Measurements from ENCODE around the gene SREBF2.

SREBF2 gene

DNA sequence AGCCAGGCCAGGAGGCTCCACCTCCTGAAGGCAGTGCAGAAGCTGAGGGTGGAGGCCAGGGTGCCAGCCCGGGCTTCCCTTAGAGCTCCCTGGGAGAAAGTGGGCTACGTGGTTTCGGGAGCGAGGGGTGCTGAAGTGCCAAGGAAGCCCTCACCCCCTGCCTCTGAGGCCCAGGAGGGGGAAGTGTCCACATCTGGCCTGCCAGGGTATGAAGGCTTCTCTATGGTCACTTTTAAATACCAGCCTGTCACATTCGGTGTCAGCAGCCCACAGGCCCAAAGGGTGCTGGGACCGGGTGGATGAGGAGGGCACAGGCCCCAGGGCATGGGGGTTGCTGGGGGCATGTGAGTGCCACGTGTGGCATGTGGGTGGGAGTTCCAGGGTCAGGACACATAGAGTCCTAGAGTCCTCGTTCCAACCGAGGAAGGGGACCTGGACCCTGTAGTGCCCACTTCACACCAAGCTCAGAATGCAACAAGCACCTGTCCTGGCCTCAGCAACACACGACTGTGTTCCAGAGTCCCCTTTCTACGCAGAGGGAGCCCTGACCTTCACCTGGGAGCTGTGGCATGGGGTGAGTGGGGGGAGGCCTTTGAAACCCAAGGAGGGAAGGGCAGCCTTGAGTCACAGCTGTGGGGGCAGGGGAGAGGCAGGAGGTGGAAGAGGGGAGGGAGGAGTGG, 80.3 kb downstream of the SREBF2 start:
- POLR2A ChIA-PET (ENCODE audit: low non-redundant PET) = no interaction called here
- TF ChIP-seq, protein P1, sequence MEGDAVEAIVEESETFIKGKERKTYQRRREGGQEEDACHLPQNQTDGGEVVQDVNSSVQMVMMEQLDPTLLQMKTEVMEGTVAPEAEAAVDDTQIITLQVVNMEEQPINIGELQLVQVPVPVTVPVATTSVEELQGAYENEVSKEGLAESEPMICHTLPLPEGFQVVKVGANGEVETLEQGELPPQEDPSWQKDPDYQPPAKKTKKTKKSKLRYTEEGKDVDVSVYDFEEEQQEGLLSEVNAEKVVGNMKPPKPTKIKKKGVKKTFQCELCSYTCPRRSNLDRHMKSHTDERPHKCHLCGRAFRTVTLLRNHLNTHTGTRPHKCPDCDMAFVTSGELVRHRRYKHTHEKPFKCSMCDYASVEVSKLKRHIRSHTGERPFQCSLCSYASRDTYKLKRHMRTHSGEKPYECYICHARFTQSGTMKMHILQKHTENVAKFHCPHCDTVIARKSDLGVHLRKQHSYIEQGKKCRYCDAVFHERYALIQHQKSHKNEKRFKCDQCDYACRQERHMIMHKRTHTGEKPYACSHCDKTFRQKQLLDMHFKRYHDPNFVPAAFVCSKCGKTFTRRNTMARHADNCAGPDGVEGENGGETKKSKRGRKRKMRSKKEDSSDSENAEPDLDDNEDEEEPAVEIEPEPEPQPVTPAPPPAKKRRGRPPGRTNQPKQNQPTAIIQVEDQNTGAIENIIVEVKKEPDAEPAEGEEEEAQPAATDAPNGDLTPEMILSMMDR (conservative IDR thresholded peaks at IDR 0.05; ENCODE audit: low read depth) = no peak
- H3K27ac ChIP-seq = no peak overlapping the region
- DNase-seq (ENCODE audit: low spot score) = no peak
- CTCF ChIA-PET = interaction anchor here (1.0 to 1.1 kb wide), 2 partner anchors 12 kb away, joined by 3 to 5 read pairs; no protein-coding TSS in a partner anchor

DNA sequence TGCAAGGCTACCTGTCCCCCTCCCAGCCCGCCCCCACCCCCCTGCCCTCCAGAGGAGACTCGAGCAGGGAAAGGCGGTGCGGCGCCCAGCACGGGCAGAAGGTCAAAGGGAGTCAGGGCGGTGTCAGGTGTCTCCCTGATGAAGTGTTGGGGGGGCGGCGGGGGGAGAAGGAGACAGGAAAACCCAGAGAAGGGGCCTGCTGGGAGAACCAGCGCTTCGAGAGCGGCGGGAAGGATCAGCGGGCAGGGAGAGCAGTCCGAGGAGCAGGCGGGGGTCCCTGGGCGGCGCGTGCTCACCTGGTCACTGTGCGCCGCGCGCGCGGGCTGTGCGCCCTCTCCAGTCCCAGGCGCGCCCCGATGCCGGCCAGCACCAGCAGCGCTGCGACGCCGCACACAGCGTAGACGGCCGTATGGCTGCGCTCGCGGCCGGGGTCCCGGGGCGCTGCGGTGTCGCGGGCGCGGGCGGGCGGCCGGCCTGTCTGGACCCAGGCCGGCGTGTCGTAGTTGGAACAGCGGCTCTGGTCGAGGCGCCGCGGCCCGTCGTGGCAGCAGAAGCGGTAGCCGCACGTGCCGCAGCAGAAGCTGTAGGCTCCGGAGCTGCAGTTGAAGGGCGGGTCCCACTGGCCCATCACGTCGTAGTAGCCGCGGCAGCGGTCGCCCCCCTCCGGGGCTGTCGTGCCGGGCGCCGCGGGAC, 81.1 kb downstream of the SREBF2 start:
- DNase-seq (ENCODE audit: low spot score) = no peak
- TF ChIP-seq, protein P1 (conservative IDR thresholded peaks at IDR 0.05; ENCODE audit: low read depth) = no peak
- H3K27ac ChIP-seq = no peak overlapping the region
- ChIA-PET CTCF (interaction anchor here (0.7 to 1.0 kb wide), 2 partner anchors 12 to 48 kb away, joined by 3 read pairs; no protein-coding TSS in a partner anchor), POLR2A (ENCODE audit: low non-redundant PET) (no interaction called here)

DNA sequence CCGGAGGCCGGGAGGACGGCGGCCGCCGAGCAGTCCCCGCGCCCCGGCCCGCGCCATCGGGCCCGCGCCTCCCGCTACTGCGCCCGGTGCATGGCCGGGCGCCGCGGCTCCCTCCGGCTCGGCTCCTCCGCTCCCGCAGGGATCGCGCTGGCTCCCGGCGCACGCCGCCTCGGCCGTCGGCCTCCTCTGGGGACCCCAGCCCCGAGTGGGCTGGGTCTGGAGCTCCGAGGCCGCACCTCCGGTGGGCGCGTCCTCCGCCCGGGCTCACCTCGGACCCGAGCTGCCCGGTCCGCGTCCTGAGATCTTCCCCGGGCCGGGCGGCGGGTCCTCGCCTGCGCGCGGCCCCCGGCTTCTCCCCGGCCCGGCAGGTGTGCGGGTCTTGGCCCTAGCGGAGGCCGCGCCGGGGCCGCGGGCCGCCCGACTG, 81.7 kb downstream of the SREBF2 start:
- POLR2A ChIA-PET (ENCODE audit: low non-redundant PET) = no interaction called here
- H3K27ac ChIP-seq = no peak overlapping the region
- no peak for DNase-seq (ENCODE audit: low spot score)
- CTCF ChIA-PET = interaction anchor here (0.7 to 1.0 kb wide), 2 partner anchors 11 to 49 kb away, joined by 3 read pairs; no protein-coding TSS in a partner anchor
- TF ChIP-seq, protein P1 (conservative IDR thresholded peaks at IDR 0.05; ENCODE audit: low read depth) = no peak

DNA sequence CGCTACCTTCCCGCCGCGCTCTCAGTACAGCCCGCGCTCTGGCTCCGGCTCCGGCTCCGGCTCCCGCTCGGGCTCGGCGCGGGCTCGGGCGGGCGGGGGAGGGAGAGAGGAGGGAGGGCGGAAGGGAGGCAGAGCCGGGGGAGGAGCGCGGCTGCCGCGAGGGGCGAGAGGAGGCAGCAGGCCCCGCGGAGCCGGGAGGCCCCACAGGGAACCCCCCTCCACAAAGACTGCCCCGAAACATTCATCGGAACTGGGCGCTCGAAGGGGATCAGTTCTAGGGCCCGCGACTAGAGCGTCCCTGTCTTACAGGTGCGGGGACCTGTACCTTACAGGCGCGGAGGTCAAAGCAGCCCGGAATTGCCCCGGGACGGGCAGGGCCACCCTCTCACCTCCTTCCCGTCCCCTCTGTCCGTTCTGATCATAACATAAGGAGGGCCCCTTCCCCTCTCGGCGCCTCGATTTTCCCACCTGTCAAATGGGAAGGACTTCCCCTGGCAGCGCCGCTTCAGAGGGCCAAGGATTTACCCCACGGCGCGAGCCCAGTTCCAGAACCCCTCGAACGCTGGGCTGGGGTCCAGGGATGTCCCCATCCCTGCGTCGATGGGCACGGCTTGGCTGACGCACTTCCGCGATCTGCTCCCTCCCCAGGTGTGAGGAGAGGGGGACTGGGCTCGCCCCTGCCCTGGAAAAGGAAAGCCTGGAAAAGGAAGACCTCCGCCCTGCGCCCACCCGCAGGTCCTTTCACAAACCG, 82.3 kb downstream of the SREBF2 start, which contains the start of gene SHISA8:
SHISA8 (minus strand) TSS at position 40 of the 751 bp plus-strand sequence. CDS start 407 bp downstream, outside the sequence.
- ChIA-PET POLR2A (ENCODE audit: low non-redundant PET) (no interaction called here), CTCF (interaction anchor here (0.7 kb wide), 1 partner anchor 50 kb away, joined by 3 read pairs; no protein-coding TSS in a partner anchor)
- TF ChIP-seq, protein P1 (conservative IDR thresholded peaks at IDR 0.05; ENCODE audit: low read depth) = no peak
- DNase-seq (ENCODE audit: low spot score) = peak; percentile 44
- H3K27ac ChIP-seq = no peak within 1 kb of the TSS

DNA sequence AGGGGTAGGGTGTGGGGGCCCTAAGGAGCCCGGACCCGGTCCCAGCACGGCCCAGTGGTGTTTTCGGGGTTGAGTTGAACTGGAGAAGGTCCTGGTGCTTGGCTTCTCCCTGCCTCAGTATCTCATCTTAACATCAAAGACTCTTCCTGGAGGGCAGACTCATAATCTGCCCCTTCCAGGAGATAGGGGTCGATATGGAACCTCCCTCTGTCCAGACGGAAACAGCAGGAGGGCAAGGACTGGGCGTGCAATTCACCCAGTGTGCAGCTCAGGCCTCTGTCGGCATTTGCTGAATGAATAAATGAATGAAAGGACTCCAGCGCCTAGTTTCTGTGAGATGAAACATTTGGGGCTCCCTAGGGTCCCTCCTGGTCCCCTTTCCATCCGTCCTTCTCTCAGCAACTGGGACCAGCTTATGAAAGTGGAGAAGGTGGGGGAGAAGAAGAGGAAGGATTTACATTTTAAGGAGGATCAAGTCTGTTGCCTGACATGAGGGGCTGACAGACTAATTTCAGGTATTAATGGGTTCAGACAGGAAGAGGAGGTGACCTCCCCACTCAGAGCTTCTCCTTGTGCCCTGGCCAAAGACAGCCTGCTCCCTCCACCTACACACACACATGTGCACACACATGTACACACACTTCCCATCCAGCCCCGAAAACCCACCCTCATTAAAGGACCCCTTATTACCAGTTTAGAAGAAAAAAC, 83.0 kb downstream of the SREBF2 start:
- no peak overlapping the region for H3K27ac ChIP-seq
- ChIA-PET POLR2A (ENCODE audit: low non-redundant PET) (no interaction called here), CTCF (no interaction called here)
- TF ChIP-seq, protein P1 (conservative IDR thresholded peaks at IDR 0.05; ENCODE audit: low read depth) = no peak
- no peak for DNase-seq (ENCODE audit: low spot score)

Measured in RWPE1 (cell line).